CD14-positive monocyte (primary cell): ENCODE data around the gene TRIM41. TPM values are rescaled to one million over a fixed set of nuclear protein-coding genes. Genes with fewer than 3 reads are reported as not detected.
A peak's percentile ranks its signal among the peaks of the same experiment; 100 is the strongest.

Source experiments
- DNase-seq, 3 donors: peaks; one replicate each; pipeline ENCODE4 v3.0.0-alpha.2; 2011 to 2022
- H2AFZ ChIP-seq: 2 replicates; pipeline ENCODE4 v1.6.0; 2012; ENCODE audit warnings: mild to moderate bottlenecking, low read depth, low read length, inconsistent platforms; ENCODE audit not compliant: insufficient read depth, poor library complexity, severe bottlenecking
- H3K27ac ChIP-seq, 2 donors: 1 replicate in 1 of 2; 2 replicates in 1 of 2; pipeline ENCODE4 v1.5.1; 2012 to 2013; ENCODE audit warnings: low read length in 2 of 2, control low read depth in 1 of 2, inconsistent platforms in 1 of 2, low read depth in 1 of 2, mild to moderate bottlenecking in 1 of 2
- H3K27me3 ChIP-seq, 2 donors: one replicate each; pipeline versions ENCODE4 v1.6.0 to v1.6.1; 2011 to 2013; ENCODE audit warnings: low read length in 2 of 2; ENCODE audit not compliant: control insufficient read depth in 2 of 2, insufficient read depth in 2 of 2
- H3K36me3 ChIP-seq, 2 donors: replicated peaks in 1 of 2; 1 replicate in 1 of 2; 2 replicates in 1 of 2; pipeline versions ENCODE4 v1.5.1 to v1.6.1; 2012 to 2013; ENCODE audit warnings: low read length in 2 of 2, control low read depth in 1 of 2, inconsistent platforms in 1 of 2, mild to moderate bottlenecking in 1 of 2; ENCODE audit not compliant: insufficient read depth in 2 of 2, control insufficient read depth in 1 of 2
- H3K4me1 ChIP-seq, 2 donors: 1 replicate in 1 of 2; 2 replicates in 1 of 2; pipeline versions ENCODE4 v1.5.1 to v1.6.1; 2012 to 2013; ENCODE audit warnings: low read length in 2 of 2, control low read depth in 1 of 2, inconsistent platforms in 1 of 2, mild to moderate bottlenecking in 1 of 2, moderate library complexity in 1 of 2; ENCODE audit not compliant: insufficient read depth in 2 of 2, control insufficient read depth in 1 of 2
- H3K4me2 ChIP-seq: replicated peaks from 2 replicates; pipeline ENCODE3; 2012; ENCODE audit warnings: low read length, moderate library complexity, mild to moderate bottlenecking; ENCODE audit not compliant: poor library complexity, severe bottlenecking; ENCODE audit errors: extremely low read depth
- H3K4me3 ChIP-seq, 3 experiments: fragments of 200-600 bp in 1 of 3; sonication (generic) in 1 of 3; replicated peaks in 1 of 3; 1 replicate in 2 of 3; 2 replicates in 1 of 3; pipeline ENCODE4 v1.5.1; 2011 to 2013; ENCODE audit warnings: low read length in 3 of 3, mild to moderate bottlenecking in 3 of 3, control low read depth in 2 of 3, low read depth in 2 of 3, inconsistent platforms in 1 of 3, moderate library complexity in 1 of 3
- H3K79me2 ChIP-seq: 2 replicates; pipeline ENCODE4 v1.6.0; 2012; ENCODE audit warnings: mild to moderate bottlenecking, control low read depth, inconsistent platforms, low read length, moderate library complexity; ENCODE audit not compliant: insufficient read depth
- H3K9ac ChIP-seq: 2 replicates; pipeline ENCODE4 v1.6.0; 2017; ENCODE audit warnings: low read length, mild to moderate bottlenecking; ENCODE audit not compliant: insufficient read depth, poor library complexity, severe bottlenecking
- H3K9me3 ChIP-seq, 2 donors: replicated peaks in 1 of 2; 1 replicate in 1 of 2; 2 replicates in 1 of 2; pipeline versions ENCODE4 v1.5.1 to v1.6.1; 2012 to 2013; ENCODE audit warnings: low read length in 2 of 2, control low read depth in 1 of 2; ENCODE audit not compliant: control insufficient read depth in 1 of 2, insufficient read depth in 1 of 2
- H4K20me1 ChIP-seq: 2 replicates; pipeline ENCODE4 v1.6.0; 2012; ENCODE audit warnings: mild to moderate bottlenecking, low read length, control low read depth, moderate library complexity; ENCODE audit not compliant: insufficient read depth
- H3K27ac Mint-ChIP-seq, 7 donors: one replicate each; pipeline ENCODE4 v1.8.0; 2020; ENCODE audit warnings: mild to moderate bottlenecking in 7 of 7, mixed read lengths in 7 of 7, moderate library complexity in 6 of 7, inconsistent platforms in 2 of 7
- H3K27me3 Mint-ChIP-seq, 3 donors: one replicate each; pipeline ENCODE4 v1.8.0; 2021 to 2022; ENCODE audit warnings: low read depth in 3 of 3, mild to moderate bottlenecking in 3 of 3, mixed read lengths in 3 of 3, moderate library complexity in 3 of 3, inconsistent platforms in 1 of 3
- H3K36me3 Mint-ChIP-seq, 2 donors: one replicate each; pipeline ENCODE4 v1.8.0; 2020; ENCODE audit warnings: mixed read lengths in 2 of 2, inconsistent platforms in 1 of 2, mild to moderate bottlenecking in 1 of 2
- H3K4me1 Mint-ChIP-seq: one replicate; pipeline ENCODE4 v1.8.0; 2020; ENCODE audit warnings: mild to moderate bottlenecking, mixed read lengths
- H3K4me3 Mint-ChIP-seq, 2 donors: one replicate each; pipeline ENCODE4 v1.8.0; 2020; ENCODE audit warnings: mild to moderate bottlenecking in 2 of 2, mixed read lengths in 2 of 2, moderate library complexity in 1 of 2
- H3K9me3 Mint-ChIP-seq, 7 donors: one replicate each; pipeline ENCODE4 v1.8.0; 2020 to 2022; ENCODE audit warnings: mixed read lengths in 7 of 7, mild to moderate bottlenecking in 6 of 7, moderate library complexity in 6 of 7, inconsistent platforms in 2 of 7
- WGBS: methylation state at CpG from one replicate; pipeline ENCODE4 v1.1.5; 2013; ENCODE audit warnings: missing lambda C conversion rate; ENCODE audit not compliant: insufficient coverage; 5-methylcytosine and 5-hydroxymethylcytosine counted together
- intact Hi-C, 2 donors: fragments of 100-400 bp; cut with micrococcal nuclease; formaldehyde crosslinking; loops; one replicate each; pipeline versions ENCODE4 v1.15.0 to v1.15.1; 2023
- polyA plus RNA-seq, 3 donors: library from polyadenylated mRNA; depleted of rRNA in 1 of 3; unstranded in 2 of 3; stranded (reverse) in 1 of 3; fragments of 300-500 nt in 2 of 3; fragments of >200 nt in 1 of 3; fragmentation: Illumina TruSeq in 2 of 3; gene quantifications; 1 replicate in 2 of 3; 2 replicates in 1 of 3; pipeline ENCODE4 v1.2.3, GENCODE V29; 2012 to 2021
- TF ChIP-seq, protein P1 (sequence below): fragments of 200-600 bp; IDR thresholded peaks from one replicate; pipeline ENCODE4 v1.8.0; 2022; ENCODE audit warnings: antibody characterized with exemption, mild to moderate bottlenecking

The TRIM41 gene
- polyA plus RNA-seq, 3 donors, result 0.12 to 26.4 (median 0.24) TPM

DNA sequence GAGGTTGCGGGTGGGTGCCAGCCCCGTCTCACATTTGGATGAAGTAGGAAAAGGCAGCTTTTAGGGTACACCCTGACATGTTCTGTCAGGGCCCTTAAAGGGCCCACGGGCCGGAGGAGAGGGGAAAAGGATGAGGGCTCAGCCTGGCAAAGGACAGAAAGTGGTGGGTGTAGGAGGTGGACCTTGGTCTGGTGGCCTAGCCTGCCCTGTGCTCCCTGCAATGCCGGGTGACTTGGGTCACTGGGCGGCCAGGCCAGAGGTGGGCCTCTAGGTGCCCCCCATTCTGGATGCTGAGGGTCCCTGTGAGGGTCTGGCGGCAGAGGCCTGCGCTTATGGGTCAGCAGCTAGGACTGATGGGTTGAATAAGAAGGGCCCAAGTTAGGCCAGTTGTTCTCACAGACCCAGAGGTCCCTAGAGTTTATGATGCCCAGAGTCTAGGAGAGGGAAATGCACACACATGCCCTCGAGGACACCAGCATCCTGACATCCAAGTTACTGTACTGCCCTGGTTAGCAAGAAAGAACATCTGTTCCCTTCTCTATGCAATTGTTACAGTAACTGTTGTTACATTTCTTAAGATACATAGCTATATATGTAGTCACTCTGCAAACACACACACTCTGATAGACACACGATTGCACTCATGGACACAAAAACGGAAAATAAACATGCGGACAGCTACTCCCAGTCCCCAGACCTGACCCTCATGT is 30.6 kb upstream of the TRIM41 start:
- Histone ChIP-seq H3K36me3 (peaks cover 0 to 11% of the 10 kb centered on the region in 2 donors), H3K79me2 (no peaks in the 10 kb centered on the region), H3K4me1 (peaks cover 42 to 47% of the 10 kb centered on the region in 2 donors), H4K20me1 (no peaks in the 10 kb centered on the region), H3K27me3 (peaks cover 0 to 11% of the 10 kb centered on the region in 2 donors), H2AFZ (peak overlapping the region; percentile 91), H3K4me3 (peak overlapping the region; percentile 64 to 96 (median 95)), H3K4me2 (peak overlapping the region; percentile 100), H3K9me3 (no peaks in the 10 kb centered on the region), H3K27ac (peak overlapping the region; percentile 76 to 84), H3K9ac (peak overlapping the region; percentile 67)
- peaks cover 38% of the 10 kb centered on the region for H3K4me1 Mint-ChIP-seq
- H3K27ac Mint-ChIP-seq, result peak overlapping the region; percentile 75 to 93 (median 89)
- H3K9me3 Mint-ChIP-seq, result peaks cover 0 to 4% (median 2%) of the 10 kb centered on the region in 7 donors
- peaks cover 6 to 27% (median 17%) of the 10 kb centered on the region in 3 donors for H3K27me3 Mint-ChIP-seq
- peak overlapping the region; percentile 92 to 98 for H3K4me3 Mint-ChIP-seq
- DNase-seq, result no peak
- 34% methylated on average over 7 of the region's 12 CpGs for WGBS
- intact Hi-C loops, result loop anchor here in 1 of 2 donors (5.0 kb wide), 1 partner anchor 70 kb away; the partner anchor contains the start of gene TRIM52
- TF ChIP-seq, protein P1, sequence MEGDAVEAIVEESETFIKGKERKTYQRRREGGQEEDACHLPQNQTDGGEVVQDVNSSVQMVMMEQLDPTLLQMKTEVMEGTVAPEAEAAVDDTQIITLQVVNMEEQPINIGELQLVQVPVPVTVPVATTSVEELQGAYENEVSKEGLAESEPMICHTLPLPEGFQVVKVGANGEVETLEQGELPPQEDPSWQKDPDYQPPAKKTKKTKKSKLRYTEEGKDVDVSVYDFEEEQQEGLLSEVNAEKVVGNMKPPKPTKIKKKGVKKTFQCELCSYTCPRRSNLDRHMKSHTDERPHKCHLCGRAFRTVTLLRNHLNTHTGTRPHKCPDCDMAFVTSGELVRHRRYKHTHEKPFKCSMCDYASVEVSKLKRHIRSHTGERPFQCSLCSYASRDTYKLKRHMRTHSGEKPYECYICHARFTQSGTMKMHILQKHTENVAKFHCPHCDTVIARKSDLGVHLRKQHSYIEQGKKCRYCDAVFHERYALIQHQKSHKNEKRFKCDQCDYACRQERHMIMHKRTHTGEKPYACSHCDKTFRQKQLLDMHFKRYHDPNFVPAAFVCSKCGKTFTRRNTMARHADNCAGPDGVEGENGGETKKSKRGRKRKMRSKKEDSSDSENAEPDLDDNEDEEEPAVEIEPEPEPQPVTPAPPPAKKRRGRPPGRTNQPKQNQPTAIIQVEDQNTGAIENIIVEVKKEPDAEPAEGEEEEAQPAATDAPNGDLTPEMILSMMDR, result no peak
- peaks cover 11 to 27% of the 10 kb centered on the region in 2 donors for H3K36me3 Mint-ChIP-seq

DNA sequence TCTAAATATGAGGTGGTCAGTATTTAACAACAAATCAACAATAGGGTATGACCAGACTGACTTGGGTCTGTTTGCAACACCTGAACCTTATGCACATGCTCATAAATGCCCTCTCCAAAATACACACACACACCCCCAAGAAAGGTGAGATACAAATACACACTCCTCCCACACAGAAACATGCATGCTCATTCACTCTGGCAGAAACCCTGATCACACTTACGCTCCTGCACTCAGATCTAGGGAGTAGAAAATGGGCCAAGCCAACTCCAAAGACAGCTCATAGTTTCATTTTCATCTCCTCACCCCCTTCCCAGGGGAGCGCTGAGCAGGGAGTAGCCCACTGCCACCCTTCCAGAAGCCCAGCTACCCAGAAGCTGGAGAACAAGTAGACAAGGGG is 29.4 kb upstream of the TRIM41 start:
- Histone ChIP-seq H3K9me3 (no peaks in the 10 kb centered on the region), H3K4me2 (no peak overlapping the region), H2AFZ (no peak overlapping the region), H3K27me3 (peaks cover 0 to 7% of the 10 kb centered on the region in 2 donors), H3K36me3 (peaks cover 0 to 23% of the 10 kb centered on the region in 2 donors), H3K4me3 (no peak overlapping the region), H3K9ac (no peak overlapping the region), H3K4me1 (peaks cover 34 to 35% of the 10 kb centered on the region in 2 donors), H3K27ac (no peak overlapping the region), H3K79me2 (no peaks in the 10 kb centered on the region), H4K20me1 (no peaks in the 10 kb centered on the region)
- no peak for DNase-seq
- H3K36me3 Mint-ChIP-seq, result peaks cover 18 to 39% of the 10 kb centered on the region in 2 donors
- no peak overlapping the region for H3K4me3 Mint-ChIP-seq
- intact Hi-C loops, result loop anchor here in 1 of 2 donors (5.0 kb wide), 1 partner anchor 69 kb away; the partner anchor contains the start of gene TRIM52
- H3K4me1 Mint-ChIP-seq, result peaks cover 28% of the 10 kb centered on the region
- peaks cover 0 to 3% (median 0%) of the 10 kb centered on the region in 7 donors for H3K9me3 Mint-ChIP-seq
- WGBS, result 100% methylated on average over 2 of the region's 2 CpGs
- no peak overlapping the region for H3K27ac Mint-ChIP-seq
- TF ChIP-seq, protein P1, result no peak
- H3K27me3 Mint-ChIP-seq, result peaks cover 0 to 15% (median 10%) of the 10 kb centered on the region in 3 donors
